GM21529 (cell line): ENCODE measurements around the gene EHBP1.

Source experiments
- ATAC-seq: cut with Tn5 transposase; IDR thresholded peaks from one replicate; pipeline ENCODE4 v1.9.1; 2021; ENCODE audit not compliant: unreplicated experiment

Gene EHBP1

GRCh38 chr2:62774555-62775366, 69.2 kb downstream of the EHBP1 start:
- ATAC-seq, result no peak

GRCh38 chr2:62775367-62775668, 69.8 kb downstream of the EHBP1 start:
- no peak for ATAC-seq

- ATAC-seq, result no peak
Observed at GRCh38 chr2:62783679-62784078, 78.2 kb downstream of the EHBP1 start.

GRCh38 chr2:62784341-62784740, 78.8 kb downstream of the EHBP1 start:
- ATAC-seq, result no peak

GRCh38 chr2:62785216-62785615, 79.7 kb downstream of the EHBP1 start:
- ATAC-seq, result peak; percentile 71

GRCh38 chr2:62785810-62786597, 80.5 kb downstream of the EHBP1 start:
- no peak for ATAC-seq

GRCh38 chr2:62787386-62787785, 81.9 kb downstream of the EHBP1 start:
- ATAC-seq, result peak; percentile 70

GRCh38 chr2:62789518-62789917, 84.0 kb downstream of the EHBP1 start:
- ATAC-seq, result no peak

GRCh38 chr2:62789918-62790317, 84.4 kb downstream of the EHBP1 start:
- ATAC-seq, result no peak

- ATAC-seq, result no peak
Observed at GRCh38 chr2:62792408-62792807, 86.9 kb downstream of the EHBP1 start.

- ATAC-seq, result no peak
Observed at GRCh38 chr2:62793213-62793612, 87.7 kb downstream of the EHBP1 start.

- no peak for ATAC-seq
Observed at GRCh38 chr2:62794791-62795190, 89.3 kb downstream of the EHBP1 start.

- ATAC-seq, result no peak
Observed at GRCh38 chr2:62795341-62795740, 89.8 kb downstream of the EHBP1 start.

GRCh38 chr2:62797107-62797506, 91.6 kb downstream of the EHBP1 start:
- no peak for ATAC-seq

GRCh38 chr2:62800618-62801017, 95.1 kb downstream of the EHBP1 start:
- ATAC-seq, result no peak

GRCh38 chr2:62801110-62801509, 95.6 kb downstream of the EHBP1 start:
- no peak for ATAC-seq

GRCh38 chr2:62801814-62802523, 96.5 kb downstream of the EHBP1 start:
- ATAC-seq, result no peak

- no peak for ATAC-seq
Observed at GRCh38 chr2:62803961-62804360, 98.4 kb downstream of the EHBP1 start.

GRCh38 chr2:62806231-62806630, 100.7 kb downstream of the EHBP1 start:
- ATAC-seq, result no peak

- ATAC-seq, result no peak
Observed at GRCh38 chr2:62808554-62808953, 103.0 kb downstream of the EHBP1 start.

- no peak for ATAC-seq
Observed at GRCh38 chr2:62811086-62811485, 105.6 kb downstream of the EHBP1 start.

GRCh38 chr2:62811972-62812371, 106.5 kb downstream of the EHBP1 start:
- no peak for ATAC-seq
